OCI-LY3 (cell line): ENCODE results near the gene FCHSD2.

ENCODE experiments used
- EZH2phosphoT487 ChIP-seq: fragments of 200-600 bp; shearing (Covaris generic); IDR thresholded peaks from 2 replicates; pipeline ENCODE4 v1.6.1; 2018; ENCODE audit warnings: antibody characterized with exemption, mixed run types, low read depth
- TF ChIP-seq, protein P1 (sequence below): fragments of 200-600, 300-600 bp; sonication (generic); IDR thresholded peaks from 2 replicates; pipeline ENCODE4 v1.5.1; 2014; ENCODE audit warnings: antibody characterized with exemption, low read length, low read depth

GRCh38 chr11:73190557-73190885, 48.4 kb upstream of the FCHSD2 start:
- TF ChIP-seq EZH2phosphoT487, result no peak
- TF ChIP-seq, protein P1, sequence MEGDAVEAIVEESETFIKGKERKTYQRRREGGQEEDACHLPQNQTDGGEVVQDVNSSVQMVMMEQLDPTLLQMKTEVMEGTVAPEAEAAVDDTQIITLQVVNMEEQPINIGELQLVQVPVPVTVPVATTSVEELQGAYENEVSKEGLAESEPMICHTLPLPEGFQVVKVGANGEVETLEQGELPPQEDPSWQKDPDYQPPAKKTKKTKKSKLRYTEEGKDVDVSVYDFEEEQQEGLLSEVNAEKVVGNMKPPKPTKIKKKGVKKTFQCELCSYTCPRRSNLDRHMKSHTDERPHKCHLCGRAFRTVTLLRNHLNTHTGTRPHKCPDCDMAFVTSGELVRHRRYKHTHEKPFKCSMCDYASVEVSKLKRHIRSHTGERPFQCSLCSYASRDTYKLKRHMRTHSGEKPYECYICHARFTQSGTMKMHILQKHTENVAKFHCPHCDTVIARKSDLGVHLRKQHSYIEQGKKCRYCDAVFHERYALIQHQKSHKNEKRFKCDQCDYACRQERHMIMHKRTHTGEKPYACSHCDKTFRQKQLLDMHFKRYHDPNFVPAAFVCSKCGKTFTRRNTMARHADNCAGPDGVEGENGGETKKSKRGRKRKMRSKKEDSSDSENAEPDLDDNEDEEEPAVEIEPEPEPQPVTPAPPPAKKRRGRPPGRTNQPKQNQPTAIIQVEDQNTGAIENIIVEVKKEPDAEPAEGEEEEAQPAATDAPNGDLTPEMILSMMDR, result no peak
